ENCODE results near the gene DHX35. TPM values are rescaled to one million over a fixed set of nuclear protein-coding genes. Genes with fewer than 3 reads are reported as not detected.
"Not testable (repeated sequence)": the region's sequence is repeated elsewhere in the genome, so short reads cannot be mapped to it uniquely, and the experiment has no call there.

Gene DHX35
- total RNA-seq, 2 experiments from 2014 or later: 7.1 to 7.2 TPM

DNA sequence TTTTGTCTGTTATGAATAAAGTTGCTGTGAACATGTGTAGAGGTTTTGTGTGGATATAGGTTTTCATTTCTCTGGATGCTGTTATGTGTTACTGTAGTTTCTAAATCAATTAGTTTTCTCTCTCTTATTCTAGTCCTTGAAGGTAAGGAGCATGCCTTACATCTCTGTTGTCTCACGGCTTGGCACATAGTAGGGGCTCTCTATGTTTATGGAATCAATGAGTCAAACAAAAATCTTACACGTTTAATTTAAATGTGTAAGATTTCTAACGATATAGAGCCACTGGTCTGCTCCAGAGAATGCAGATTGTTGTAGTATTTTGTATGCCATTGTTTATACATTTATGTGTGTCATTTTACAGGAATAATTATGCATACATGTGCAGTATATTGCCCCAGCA is 15.3 kb upstream of the DHX35 start:
- no peaks in the 10 kb centered on the region for H3K27me3 Mint-ChIP-seq
- ChIA-PET CTCF (no interaction called here), POLR2A (no interaction called here)
- H3K36me3 Mint-ChIP-seq (ENCODE audit: low read depth): peaks cover 81% of the 10 kb centered on the region
- H3K4me1 Mint-ChIP-seq: no peaks in the 10 kb centered on the region
- no peaks in the 10 kb centered on the region for H3K9me3 Mint-ChIP-seq
- no peak for DNase-seq
- no peak overlapping the region for H3K27ac Mint-ChIP-seq
- no peak overlapping the region for H3K4me3 Mint-ChIP-seq

DNA sequence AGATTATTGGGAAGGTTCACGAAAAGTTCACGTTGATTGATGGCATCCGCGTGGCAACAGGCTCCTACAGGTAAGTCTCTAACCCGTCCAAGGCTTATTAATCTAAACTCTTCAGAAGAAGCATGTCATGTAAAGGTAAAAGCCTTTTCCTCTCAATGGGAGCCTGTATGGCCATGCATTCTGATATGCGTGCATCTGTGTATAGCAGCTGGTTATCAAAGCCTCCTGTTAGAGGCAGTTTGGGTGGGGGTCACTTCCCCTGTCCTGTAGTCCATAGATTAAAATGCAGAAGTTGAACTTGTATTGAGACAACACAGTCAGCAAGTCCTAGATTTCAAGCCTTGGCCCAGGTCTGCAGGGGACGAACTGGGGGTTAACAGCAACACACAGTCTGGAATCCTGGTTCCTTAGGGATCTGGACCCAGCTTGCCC is 14.2 kb upstream of the DHX35 start:
- no peak overlapping the region for H3K4me3 Mint-ChIP-seq
- no peaks in the 10 kb centered on the region for H3K4me1 Mint-ChIP-seq
- no peaks in the 10 kb centered on the region for H3K9me3 Mint-ChIP-seq
- ChIA-PET CTCF (no interaction called here), POLR2A (no interaction called here)
- H3K36me3 Mint-ChIP-seq (ENCODE audit: low read depth): peaks cover 79% of the 10 kb centered on the region
- no peaks in the 10 kb centered on the region for H3K27me3 Mint-ChIP-seq
- no peak for DNase-seq
- no peak overlapping the region for H3K27ac Mint-ChIP-seq

DNA sequence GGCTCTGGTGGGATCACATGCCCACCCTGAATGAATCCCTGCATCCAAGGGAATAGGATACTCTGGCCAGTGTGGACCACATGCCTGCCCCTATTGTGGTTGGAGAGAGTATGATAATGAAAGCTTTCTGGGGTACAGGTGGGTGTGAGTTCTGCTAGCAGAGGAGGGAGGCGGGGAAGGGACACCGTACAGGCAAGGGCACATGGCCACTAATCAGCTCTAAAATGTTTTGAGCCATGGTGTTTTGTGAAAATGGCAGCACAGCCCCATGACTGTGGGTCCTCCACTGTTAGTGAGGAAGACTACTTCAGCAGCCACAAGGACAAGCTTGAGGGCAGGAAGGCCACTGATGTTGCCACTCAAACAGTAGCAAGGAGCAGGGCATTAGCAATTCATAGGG is 11.9 kb upstream of the DHX35 start:
- no peaks in the 10 kb centered on the region for H3K4me1 Mint-ChIP-seq
- H3K36me3 Mint-ChIP-seq (ENCODE audit: low read depth): peaks cover 71% of the 10 kb centered on the region
- ChIA-PET POLR2A (interaction anchor here (3.5 kb wide), 1 partner anchor 12 kb away, joined by 21 read pairs; the partner anchor contains the start of gene DHX35), CTCF (interaction anchor here (0.7 kb wide), 1 partner anchor 20 kb away, joined by 3 read pairs; no protein-coding TSS in a partner anchor)
- no peak for DNase-seq
- H3K27me3 Mint-ChIP-seq: no peaks in the 10 kb centered on the region
- no peak overlapping the region for H3K4me3 Mint-ChIP-seq
- no peak overlapping the region for H3K27ac Mint-ChIP-seq
- no peaks in the 10 kb centered on the region for H3K9me3 Mint-ChIP-seq

DNA sequence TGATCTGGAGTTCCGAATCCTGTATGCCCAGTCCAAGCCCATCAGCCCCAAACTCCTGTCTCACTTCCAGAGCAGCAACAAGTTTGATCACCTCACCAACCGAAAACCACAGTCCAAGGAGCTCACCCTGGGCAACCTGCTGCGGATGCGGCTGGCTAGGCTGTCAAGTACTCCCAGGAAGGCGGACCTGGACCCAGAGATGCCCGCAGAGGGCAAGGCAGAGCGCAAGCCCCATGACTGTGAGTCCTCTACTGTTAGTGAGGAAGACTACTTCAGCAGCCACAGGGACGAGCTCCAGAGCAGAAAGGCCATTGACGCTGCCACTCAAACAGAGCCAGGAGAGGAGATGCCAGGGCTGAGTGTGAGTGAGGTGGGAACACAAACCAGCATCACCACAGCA is 10.5 kb upstream of the DHX35 start:
- CTCF ChIA-PET: interaction anchor here (0.8 kb wide), 1 partner anchor 11 kb away, joined by 3 read pairs; the partner anchor contains the start of gene DHX35
- no peaks in the 10 kb centered on the region for H3K9me3 Mint-ChIP-seq
- H3K27ac Mint-ChIP-seq: no peak overlapping the region
- H3K36me3 Mint-ChIP-seq (ENCODE audit: low read depth): peaks cover 64% of the 10 kb centered on the region
- no peak overlapping the region for H3K4me3 Mint-ChIP-seq
- H3K4me1 Mint-ChIP-seq: no peaks in the 10 kb centered on the region
- DNase-seq: no peak
- POLR2A ChIA-PET: interaction anchor here (3.5 kb wide), 1 partner anchor 10 kb away, joined by 21 read pairs; the partner anchor contains the start of gene DHX35
- no peaks in the 10 kb centered on the region for H3K27me3 Mint-ChIP-seq

DNA sequence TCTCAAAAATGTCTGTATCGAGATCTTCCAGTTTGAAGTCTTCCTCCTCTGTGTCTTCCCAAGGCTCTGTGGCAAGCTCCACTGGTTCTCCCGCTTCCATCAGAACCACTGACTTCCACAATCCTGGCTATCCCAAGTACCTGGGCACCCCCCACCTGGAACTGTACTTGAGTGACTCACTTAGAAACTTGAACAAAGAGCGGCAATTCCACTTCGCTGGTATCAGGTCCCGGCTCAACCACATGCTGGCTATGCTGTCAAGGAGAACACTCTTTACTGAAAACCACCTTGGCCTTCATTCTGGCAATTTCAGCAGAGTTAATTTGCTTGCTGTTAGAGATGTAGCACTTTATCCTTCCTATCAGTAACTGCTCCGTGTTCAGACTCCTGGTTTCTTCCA is 10.0 kb upstream of the DHX35 start:
- DNase-seq: no peak
- Mint-ChIP-seq H3K36me3 (ENCODE audit: low read depth) (peaks cover 59% of the 10 kb centered on the region), H3K27ac (no peak overlapping the region), H3K27me3 (no peaks in the 10 kb centered on the region), H3K4me3 (no peak overlapping the region), H3K9me3 (no peaks in the 10 kb centered on the region), H3K4me1 (no peaks in the 10 kb centered on the region)
- CTCF ChIA-PET: interaction anchor here (0.8 kb wide), 1 partner anchor 10 kb away, joined by 3 read pairs; the partner anchor contains the start of gene DHX35
- POLR2A ChIA-PET: interaction anchor here (3.5 kb wide), 1 partner anchor 10 kb away, joined by 21 read pairs; the partner anchor contains the start of gene DHX35

DNA sequence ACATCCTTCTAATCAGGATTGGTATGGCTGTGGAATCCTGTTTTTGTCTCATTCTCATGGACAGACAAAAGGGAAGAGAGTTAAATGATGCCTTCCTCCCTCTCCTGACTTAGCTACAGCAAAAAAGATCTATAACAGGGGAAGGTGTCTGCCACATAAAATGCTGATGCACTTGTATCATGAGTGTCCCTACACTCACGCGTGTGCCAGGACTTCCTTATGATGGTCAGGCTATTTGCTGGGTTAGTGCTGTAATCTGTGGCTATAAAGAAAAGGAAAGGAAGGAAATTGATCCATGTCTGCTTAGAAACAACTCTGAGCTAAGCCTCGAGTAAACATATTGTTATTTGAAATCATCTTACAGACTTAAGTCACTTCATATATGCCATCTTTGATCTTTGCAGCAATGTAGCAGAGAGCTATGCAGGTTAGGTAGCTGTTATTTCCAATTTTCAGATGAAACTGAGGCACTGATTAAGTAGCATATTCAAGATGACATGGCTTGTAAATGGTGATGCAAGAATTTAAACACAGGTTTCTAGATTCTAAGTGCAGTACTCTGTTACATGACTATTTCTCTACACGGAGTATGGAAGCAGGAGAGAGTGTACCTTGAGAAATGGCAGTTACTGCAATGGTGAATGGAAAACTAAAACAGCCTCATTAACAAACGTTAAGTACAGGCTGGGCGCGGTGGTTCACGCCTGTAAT is 8.4 kb upstream of the DHX35 start:
- Mint-ChIP-seq H3K4me3 (no peak overlapping the region), H3K27ac (no peak overlapping the region), H3K36me3 (ENCODE audit: low read depth) (peaks cover 44% of the 10 kb centered on the region), H3K4me1 (no peaks in the 10 kb centered on the region), H3K9me3 (no peaks in the 10 kb centered on the region), H3K27me3 (no peaks in the 10 kb centered on the region)
- no peak for DNase-seq
- ChIA-PET POLR2A (interaction anchor here (1.6 kb wide), 1 partner anchor 9 kb away, joined by 6 read pairs; the partner anchor contains the start of gene DHX35), CTCF (interaction anchor here (1.1 to 2.1 kb wide), 2 partner anchors 12 to 28 kb away, joined by 3 to 5 read pairs; partner anchors contain the start of gene FAM83D)

DNA sequence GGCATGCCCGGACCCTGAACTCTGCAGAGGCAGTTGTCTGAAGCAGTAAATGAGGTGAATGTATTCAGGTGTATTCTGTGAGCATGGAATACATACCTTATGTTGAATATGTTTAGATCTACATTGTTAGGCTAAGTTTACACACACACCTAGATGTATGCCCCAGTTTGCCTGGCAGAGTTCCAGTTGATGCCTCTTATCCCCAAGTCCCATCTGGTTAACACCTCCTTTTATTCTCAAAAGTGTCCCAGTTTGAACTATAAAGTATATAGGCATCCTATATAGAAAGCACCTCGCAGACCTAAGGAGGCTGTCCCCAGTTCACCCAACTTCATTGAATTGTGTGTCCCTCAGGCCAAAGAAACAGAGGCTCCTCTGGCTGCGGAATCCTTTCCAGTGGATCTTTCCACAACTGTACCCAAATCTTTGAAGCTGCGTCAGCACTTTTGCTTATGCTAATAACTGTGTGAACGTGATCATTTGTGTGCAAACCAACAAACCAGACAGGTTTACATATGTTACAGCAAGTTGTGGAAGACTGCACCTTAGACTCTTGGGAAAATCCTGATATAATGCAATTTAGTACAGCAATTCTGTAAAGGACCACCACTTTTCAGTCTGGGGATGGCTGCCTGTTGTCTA is 4.8 kb upstream of the DHX35 start:
- ChIA-PET CTCF (no interaction called here), POLR2A (no interaction called here)
- H3K4me1 Mint-ChIP-seq: peaks cover 13% of the 10 kb centered on the region
- no peak overlapping the region for H3K4me3 Mint-ChIP-seq
- no peak for DNase-seq
- no peaks in the 10 kb centered on the region for H3K9me3 Mint-ChIP-seq
- no peak overlapping the region for H3K27ac Mint-ChIP-seq
- no peaks in the 10 kb centered on the region for H3K27me3 Mint-ChIP-seq
- H3K36me3 Mint-ChIP-seq (ENCODE audit: low read depth): peaks cover 12% of the 10 kb centered on the region

DNA sequence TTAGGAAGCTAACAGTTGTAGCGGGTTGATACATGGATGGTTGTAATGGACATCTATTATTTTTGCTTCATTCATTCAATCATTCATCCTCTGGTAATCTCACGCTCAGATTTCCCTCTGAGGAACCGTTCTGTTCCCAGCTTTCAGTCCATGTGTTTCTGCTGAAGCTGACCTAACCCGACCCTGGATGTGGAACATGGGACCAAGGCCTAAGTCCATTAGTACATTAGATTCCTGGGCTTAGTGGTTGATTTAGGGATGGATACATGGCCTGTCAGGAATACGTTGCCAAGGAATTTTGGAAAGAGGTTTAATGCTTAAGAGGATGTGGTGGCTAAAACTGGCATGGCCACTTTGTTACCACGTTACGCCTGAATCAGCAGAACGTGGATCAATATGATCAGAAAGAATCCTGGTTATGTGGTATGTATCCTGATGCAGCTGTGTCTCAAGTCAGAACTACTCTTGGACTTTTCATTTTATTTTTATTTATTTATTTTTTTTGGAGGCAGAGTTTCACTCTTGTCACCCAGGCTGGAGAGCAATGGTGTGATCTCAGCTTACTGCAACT is 4.1 kb upstream of the DHX35 start:
- no peak overlapping the region for H3K27ac Mint-ChIP-seq
- ChIA-PET POLR2A (no interaction called here), CTCF (no interaction called here)
- H3K4me3 Mint-ChIP-seq: no peak overlapping the region
- H3K36me3 Mint-ChIP-seq (ENCODE audit: low read depth): peaks cover 8% of the 10 kb centered on the region
- no peaks in the 10 kb centered on the region for H3K9me3 Mint-ChIP-seq
- DNase-seq: no peak
- no peaks in the 10 kb centered on the region for H3K27me3 Mint-ChIP-seq
- peaks cover 18% of the 10 kb centered on the region for H3K4me1 Mint-ChIP-seq

DNA sequence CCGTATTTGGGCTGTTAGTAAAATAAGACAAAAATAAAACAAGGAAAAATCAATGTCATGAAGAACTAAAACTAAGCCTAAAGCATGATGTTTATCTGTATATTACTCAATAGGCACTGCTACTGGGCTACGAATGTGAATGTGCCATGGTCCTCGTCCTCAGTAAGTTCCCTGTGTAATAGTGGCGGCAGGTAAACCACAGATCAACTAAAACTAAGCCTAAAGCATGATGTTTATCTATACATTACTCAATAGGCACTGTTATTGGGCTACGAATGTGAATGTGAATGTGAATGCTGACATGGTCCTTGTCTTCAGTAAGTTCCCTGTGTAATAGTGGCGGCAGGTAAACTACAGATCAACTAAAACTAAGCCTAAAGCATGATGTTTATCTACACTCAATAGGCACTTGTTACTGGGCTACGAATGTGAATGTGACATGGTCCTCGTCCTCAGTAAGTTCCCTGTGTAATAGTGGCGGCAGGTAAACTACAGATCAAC is 1.9 kb upstream of the DHX35 start:
- H3K4me3 Mint-ChIP-seq; H3K27ac Mint-ChIP-seq; H3K27me3 Mint-ChIP-seq; CTCF ChIA-PET; H3K36me3 Mint-ChIP-seq (ENCODE audit: low read depth); DNase-seq; H3K9me3 Mint-ChIP-seq: not testable (repeated sequence)
- POLR2A ChIA-PET: interaction anchor here (1.6 to 3.2 kb wide), 2 partner anchors 32 to 153 kb away, joined by 4 to 65 read pairs; partner anchors contain the start of gene FAM83D
- H3K4me1 Mint-ChIP-seq: peaks cover 31% of the 10 kb centered on the region

DNA sequence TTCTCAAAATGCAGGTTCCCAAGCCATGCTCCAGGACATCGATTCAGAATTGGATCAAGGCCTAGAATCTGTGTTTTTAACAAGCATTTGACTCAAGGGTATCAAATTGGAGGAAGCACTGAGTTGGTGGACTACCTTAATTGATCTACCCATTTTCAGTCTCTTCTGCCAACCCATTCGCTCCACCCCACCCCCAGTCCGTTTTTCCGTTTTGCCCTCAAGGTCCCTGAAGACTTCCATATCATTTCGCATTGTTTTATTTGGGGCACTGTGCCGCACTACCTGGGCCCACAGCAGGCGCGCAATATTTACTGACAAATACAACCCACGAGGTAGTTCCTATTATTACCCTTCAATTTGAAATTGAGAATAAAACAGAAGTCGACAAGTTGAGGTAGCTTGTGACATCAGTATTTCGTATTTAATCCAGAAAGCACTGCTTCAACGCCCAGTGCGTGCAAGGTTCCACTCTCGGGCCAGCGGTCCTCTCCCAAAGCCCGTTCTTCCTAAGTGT is 557 bp upstream of the DHX35 start:
- Mint-ChIP-seq H3K9me3 (no peaks in the 10 kb centered on the region), H3K27ac (peak overlapping the region; percentile 80), H3K36me3 (ENCODE audit: low read depth) (peaks cover 4% of the 10 kb centered on the region), H3K4me1 (peaks cover 31% of the 10 kb centered on the region), H3K4me3 (peak overlapping the region; percentile 88), H3K27me3 (no peaks in the 10 kb centered on the region)
- CTCF ChIA-PET: interaction anchor here (0.6 to 5.2 kb wide), 21 partner anchors 9 to 489 kb away, joined by 3 to 63 read pairs (median 4); partner anchors contain the start of genes ACTR5, FAM83D and RALGAPB
- no peak for DNase-seq
- POLR2A ChIA-PET: interaction anchor here (0.6 to 3.2 kb wide), 28 partner anchors 8 to 489 kb away, joined by 3 to 65 read pairs (median 6); partner anchors contain the start of genes ACTR5, FAM83D, PPP1R16B and RALGAPB

DNA sequence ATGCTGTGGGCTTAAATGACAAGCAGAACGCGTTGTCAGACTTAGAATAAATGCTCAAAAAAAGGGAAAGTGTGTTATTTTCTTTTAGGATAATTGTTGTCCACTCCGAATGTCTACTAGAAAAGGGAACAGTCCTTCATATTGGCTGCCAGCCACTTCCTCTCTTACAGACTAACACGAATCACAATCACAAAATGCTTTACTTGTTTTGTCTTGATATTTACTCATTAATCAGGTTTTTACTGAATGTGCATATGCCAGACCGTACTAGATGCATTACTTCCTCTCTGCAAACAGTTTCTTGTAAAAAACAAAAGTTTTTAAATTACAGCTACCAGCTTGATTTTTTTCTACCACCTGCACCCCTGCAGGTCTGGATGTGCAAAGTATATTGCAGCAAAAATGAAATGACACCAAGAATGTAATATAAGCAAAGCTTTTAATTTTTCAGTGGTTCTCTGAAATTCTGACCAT is 821 bp downstream of the DHX35 start:
- H3K27me3 Mint-ChIP-seq: no peaks in the 10 kb centered on the region
- H3K36me3 Mint-ChIP-seq (ENCODE audit: low read depth): peaks cover 4% of the 10 kb centered on the region
- CTCF ChIA-PET: interaction anchor here (0.6 to 5.2 kb wide), 20 partner anchors 11 to 490 kb away, joined by 3 to 63 read pairs (median 4); partner anchors contain the start of genes ACTR5, FAM83D and RALGAPB
- POLR2A ChIA-PET: interaction anchor here (0.9 to 3.2 kb wide), 18 partner anchors 9 to 1784 kb away, joined by 3 to 65 read pairs (median 6); partner anchors contain the start of genes FAM83D, MROH8, PPP1R16B and RPN2
- H3K9me3 Mint-ChIP-seq: no peaks in the 10 kb centered on the region
- H3K27ac Mint-ChIP-seq: peak overlapping the region; percentile 69
- peak overlapping the region; percentile 88 for H3K4me3 Mint-ChIP-seq
- peaks cover 31% of the 10 kb centered on the region for H3K4me1 Mint-ChIP-seq
- DNase-seq: no peak

DNA sequence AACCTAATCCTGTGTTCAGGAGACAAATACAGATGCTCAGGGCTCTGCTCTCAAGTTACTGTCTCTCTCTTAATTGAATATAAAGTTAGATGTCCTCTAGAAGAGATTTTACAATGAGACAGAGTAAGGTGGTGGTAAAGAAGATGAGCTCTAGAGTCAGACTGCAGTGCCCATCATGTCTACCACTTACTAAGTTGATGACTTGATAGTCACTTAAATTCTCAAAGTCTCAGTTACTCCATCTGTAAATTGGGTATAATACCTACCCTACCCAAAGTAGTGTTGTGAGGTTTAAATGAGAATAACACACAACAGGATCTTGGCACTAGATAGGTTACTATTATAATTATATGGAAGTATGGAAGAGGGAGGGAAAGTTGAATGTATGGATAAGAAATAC is 1.6 kb downstream of the DHX35 start:
- Mint-ChIP-seq H3K36me3 (ENCODE audit: low read depth) (peaks cover 4% of the 10 kb centered on the region), H3K9me3 (no peaks in the 10 kb centered on the region), H3K4me3 (no peak overlapping the region), H3K4me1 (peaks cover 31% of the 10 kb centered on the region), H3K27me3 (no peaks in the 10 kb centered on the region), H3K27ac (no peak overlapping the region)
- no peak for DNase-seq
- CTCF ChIA-PET: interaction anchor here (0.6 to 5.2 kb wide), 8 partner anchors 26 to 318 kb away, joined by 3 to 63 read pairs (median 4); partner anchors contain the start of gene FAM83D
- POLR2A ChIA-PET: interaction anchor here (1.7 to 3.2 kb wide), 7 partner anchors 10 to 61 kb away, joined by 6 to 65 read pairs (median 10); partner anchors contain the start of gene FAM83D

All from activated CD4-positive, alpha-beta memory T cell treated with anti-CD3 and anti-CD28 coated beads, Interleukin-2, amount 10 ng/mL, durations not matched to agents 7 days and 5 days (primary cell).